GM12878 (cell line): ENCODE results near the gene MEIKIN. TPM values are rescaled to one million over a fixed set of nuclear protein-coding genes. Genes with fewer than 3 reads are reported as not detected.

Experiments used
- ATF2 ChIP-seq: IDR thresholded peaks from 2 replicates; pipeline ENCODE4 v1.6.1; 2012; ENCODE audit warnings: low read length, inconsistent platforms
- BCL11A ChIP-seq: IDR thresholded peaks from 2 replicates; pipeline ENCODE4 v1.6.1; 2011; ENCODE audit warnings: low read depth, low read length
- CBX3 ChIP-seq: fragments of 200-600 bp; sonication (generic); IDR thresholded peaks from 2 replicates; pipeline ENCODE4 v1.6.1; 2016; ENCODE audit warnings: low read depth, borderline replicate concordance
- EED ChIP-seq: sonication (generic); IDR thresholded peaks from 2 replicates; pipeline ENCODE4 v1.6.1; 2016; ENCODE audit warnings: antibody characterized with exemption, low read depth
- EP300 ChIP-seq, 2 experiments: fragments of 150-350 bp in 1 of 2; IDR thresholded peaks; 2 replicates each; pipeline ENCODE4 v1.6.1; 2011 to 2012; ENCODE audit warnings: low read depth in 2 of 2, low read length in 2 of 2, borderline replicate concordance in 1 of 2, improper control_type of control experiment in 1 of 2, inconsistent platforms in 1 of 2; ENCODE audit not compliant: control insufficient read depth in 1 of 2
- ETV6 ChIP-seq, 2 experiments: fragments of 450-650 bp in 1 of 2; IDR thresholded peaks in 1 of 2; conservative IDR thresholded peaks in 1 of 2; 2 replicates each; pipeline ENCODE4 v1.6.1; 2014; ENCODE audit warnings: antibody characterized with exemption in 1 of 2, borderline replicate concordance in 1 of 2, low read depth in 1 of 2, mild to moderate bottlenecking in 1 of 2, moderate library complexity in 1 of 2
- FOS ChIP-seq: IDR thresholded peaks from 3 replicates; pipeline ENCODE4 v1.6.1; 2011; ENCODE audit warnings: borderline replicate concordance; ENCODE audit not compliant: insufficient read length; ENCODE audit errors: extremely low read depth
- HCFC1 ChIP-seq: fragments of 150-350 bp; IDR thresholded peaks from 2 replicates; pipeline ENCODE4 v1.6.1; 2014; ENCODE audit warnings: low read length
- HDGF ChIP-seq: fragments of 450-650 bp; IDR thresholded peaks from 2 replicates; pipeline ENCODE4 v1.6.1; 2016; ENCODE audit warnings: antibody characterized with exemption
- HSF1 ChIP-seq: fragments of 150-350 bp; IDR thresholded peaks from 2 replicates; pipeline ENCODE4 v1.6.1; 2014; ENCODE audit warnings: mild to moderate bottlenecking, low read depth, low read length
- IKZF1 ChIP-seq: fragments of 450-650 bp; conservative IDR thresholded peaks from 2 replicates; pipeline ENCODE4 v1.6.1; 2017; ENCODE audit warnings: antibody characterized with exemption, mild to moderate bottlenecking
- MEF2A ChIP-seq: IDR thresholded peaks from 2 replicates; pipeline ENCODE4 v1.6.1; 2011; ENCODE audit warnings: low read depth, mild to moderate bottlenecking, low read length, moderate library complexity; ENCODE audit not compliant: insufficient read depth
- MLLT1 ChIP-seq: fragments of 450-650 bp; IDR thresholded peaks from 2 replicates; pipeline ENCODE4 v1.6.1; 2016; ENCODE audit warnings: mild to moderate bottlenecking
- NBN ChIP-seq: fragments of 450-650 bp; IDR thresholded peaks from 2 replicates; pipeline ENCODE4 v1.6.1; 2016
- NFIC ChIP-seq: IDR thresholded peaks from 2 replicates; pipeline ENCODE4 v1.6.1; 2012; ENCODE audit warnings: low read depth, mild to moderate bottlenecking, inconsistent platforms, low read length, moderate library complexity
- NFXL1 ChIP-seq: fragments of 450-650 bp; IDR thresholded peaks from 2 replicates; pipeline ENCODE4 v1.6.1; 2017; ENCODE audit warnings: antibody characterized with exemption, mild to moderate bottlenecking, borderline replicate concordance
- PML ChIP-seq: IDR thresholded peaks from 2 replicates; pipeline ENCODE4 v1.6.1; 2012; ENCODE audit warnings: low read length, inconsistent platforms
- SMC3 ChIP-seq: IDR thresholded peaks from 2 replicates; pipeline ENCODE4 v1.6.1; 2011; ENCODE audit warnings: low read length, improper control_type of control experiment, borderline replicate concordance
- SPI1 ChIP-seq: IDR thresholded peaks from 2 replicates; pipeline ENCODE4 v1.6.1; 2011; ENCODE audit warnings: low read depth, mild to moderate bottlenecking, low read length, moderate library complexity, borderline replicate concordance; ENCODE audit not compliant: insufficient read depth
- STAT1 ChIP-seq: fragments of 450-650 bp; conservative IDR thresholded peaks from 2 replicates; pipeline ENCODE4 v1.6.1; 2014; ENCODE audit warnings: antibody characterized with exemption, mild to moderate bottlenecking
- USF2 ChIP-seq: IDR thresholded peaks from 2 replicates; pipeline ENCODE4 v1.6.1; 2011; ENCODE audit warnings: low read depth, low read length, improper control_type of control experiment, borderline replicate concordance
- YY1 ChIP-seq: IDR thresholded peaks from 2 replicates; pipeline ENCODE4 v1.6.1; 2011; ENCODE audit warnings: low read depth, mild to moderate bottlenecking, low read length
- ZNF207 ChIP-seq: fragments of 450-650 bp; IDR thresholded peaks from 2 replicates; pipeline ENCODE4 v1.6.1; 2014; ENCODE audit warnings: antibody characterized with exemption, mild to moderate bottlenecking, borderline replicate concordance
- ZNF217 ChIP-seq: fragments of 450-650 bp; IDR thresholded peaks from 2 replicates; pipeline ENCODE4 v1.6.1; 2017; ENCODE audit warnings: antibody characterized with exemption, mild to moderate bottlenecking
- polyA plus RNA-seq, 11 experiments: library from polyadenylated mRNA; depleted of rRNA in 4 of 11; unstranded in 6 of 11; stranded (reverse) in 5 of 11; fragments of >200 nt; fragmentation: Nextera tagmentation in 4 of 11; fragmentation: Illumina TruSeq in 1 of 11; extraction: Ambion mirVana in 4 of 11; extraction: Trizol in 1 of 11; gene quantifications; 1 replicate in 1 of 11; 2 replicates in 10 of 11; pipeline versions ENCODE4 v1.2.1 to v1.2.3, GENCODE V29; 2011 to 2016; ENCODE audit warnings: inconsistent platforms in 2 of 11, missing spikeins in 2 of 11, low read depth in 1 of 11
- total RNA-seq, 4 experiments: library from RNA; depleted of rRNA in 3 of 4; stranded (reverse); fragments of >200 nt in 3 of 4; fragmentation: Illumina TruSeq in 1 of 4; extraction: Trizol in 1 of 4; gene quantifications; 2 replicates each; pipeline versions ENCODE4 v1.2.1 to v1.2.3, GENCODE V29; 2013 to 2021

Gene MEIKIN
- total and polyA plus RNA-seq, 10 of the 15 experiments (the other 5 are each of a cell fraction or from before 2014, with no cell fraction given): not detected

- TF ChIP-seq MLLT1: peak; percentile 41; the same call in 1 of the 2 replicates
- TF ChIP-seq HDGF: no peak; the same call in 1 of the 2 replicates
- TF ChIP-seq ATF2: no peak
- peak; percentile 63; the same call in 1 of the 2 replicates for TF ChIP-seq NBN
- TF ChIP-seq SMC3: no peak
- no peak for TF ChIP-seq HSF1
- no peak for TF ChIP-seq EED
- TF ChIP-seq CBX3: no peak
- peak; percentile 29; the same call in 1 of the 2 replicates for TF ChIP-seq HCFC1
- TF ChIP-seq BCL11A: no peak
- TF ChIP-seq STAT1: no peak
- TF ChIP-seq SPI1: no peak
- 0 out of 2 replicates have a peak, but pooled peaks have one; percentile 49 for TF ChIP-seq MEF2A
- TF ChIP-seq ETV6 (conservative IDR thresholded peaks at IDR 0.05 in 1 of 2, IDR thresholded peaks at IDR 0.05 in 1 of 2; ENCODE audit: borderline replicate concordance in 1 of 2, low read depth in 1 of 2): no peak
- no peak for TF ChIP-seq NFXL1
- peak; percentile 96 for TF ChIP-seq USF2
- TF ChIP-seq NFIC: no peak
- TF ChIP-seq EP300 (IDR thresholded peaks at IDR 0.05; ENCODE audit: borderline replicate concordance in 1 of 2, control insufficient read depth in 1 of 2, low read depth in 2 of 2, low read length in 2 of 2): 0 out of 4 replicates have a peak, but pooled peaks of 1 of the 2 experiments have one; percentile 29
- peak; percentile 52; the same call in 1 of the 2 replicates for TF ChIP-seq PML
- peak; percentile 37; the same call in 1 of the 2 replicates for TF ChIP-seq ZNF207
- peak; percentile 72 for TF ChIP-seq YY1
- TF ChIP-seq ZNF217: no peak
- TF ChIP-seq IKZF1: peak; percentile 95
- TF ChIP-seq FOS: no peak
Observed at GRCh38 chr5:131796793-131797693, 148.4 kb downstream of the MEIKIN start, which contains the start of gene FNIP1 (continued).
